Fibroblast of lung (primary cell): ENCODE results near the gene SHANK1.

Source experiments
- EZH2 ChIP-seq: IDR thresholded peaks from 2 replicates; pipeline ENCODE4 v1.5.1; 2012; ENCODE audit warnings: low read length, control low read depth, mild to moderate bottlenecking; ENCODE audit errors: missing control alignments
- TF ChIP-seq, protein P1 (sequence below), 2 donors: IDR thresholded peaks in 1 of 2; conservative IDR thresholded peaks in 1 of 2; 1 replicate in 1 of 2; 2 replicates in 1 of 2; pipeline ENCODE4 v1.5.1; 2011 to 2012; ENCODE audit warnings: low read length in 2 of 2, control low read depth in 1 of 2, inconsistent platforms in 1 of 2, low read depth in 1 of 2, mild to moderate bottlenecking in 1 of 2

DNA sequence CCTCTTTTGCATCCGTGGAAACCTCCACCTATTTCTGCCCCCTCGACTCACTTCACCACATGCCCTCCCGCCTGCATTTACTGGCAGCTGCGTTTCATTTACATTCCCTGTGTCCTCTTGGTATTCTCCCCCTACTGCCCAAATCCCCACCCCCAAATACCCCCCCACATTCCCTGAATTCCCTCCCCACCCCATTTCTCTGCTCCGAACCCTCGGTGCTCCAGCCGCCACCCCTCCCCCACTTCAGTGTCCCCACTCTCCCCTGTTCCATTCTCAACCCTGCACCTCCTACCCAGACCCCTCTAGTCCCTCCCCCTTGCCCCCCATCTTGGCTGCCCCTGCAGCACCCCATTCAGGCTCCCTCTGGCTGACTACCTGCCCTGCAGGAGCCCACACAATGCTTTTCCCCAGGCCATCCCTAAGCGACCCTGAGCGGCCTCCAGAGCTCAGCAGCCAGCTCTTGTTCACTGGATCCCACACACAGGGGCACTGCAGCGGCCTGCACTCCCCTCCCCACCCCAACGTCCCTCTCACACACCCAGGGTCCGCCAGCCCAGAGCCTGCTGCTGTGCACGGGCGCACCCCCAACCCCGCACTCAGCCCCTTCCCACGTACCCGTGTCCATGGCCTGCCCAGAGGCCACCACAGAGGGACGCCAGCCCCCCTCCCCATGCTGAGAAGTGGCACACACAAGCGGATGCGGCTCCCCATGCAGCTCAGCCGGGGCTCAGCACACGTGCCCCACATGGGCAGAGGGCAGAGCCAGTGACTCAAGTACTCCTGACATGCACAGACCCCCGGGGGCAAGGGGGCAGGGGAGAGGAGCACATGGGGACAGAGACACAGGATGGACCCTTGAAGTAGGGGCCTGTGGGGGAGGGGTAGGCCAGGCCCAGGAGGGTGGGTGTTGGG, 26.3 kb downstream of the SHANK1 start:
- TF ChIP-seq, protein P1, sequence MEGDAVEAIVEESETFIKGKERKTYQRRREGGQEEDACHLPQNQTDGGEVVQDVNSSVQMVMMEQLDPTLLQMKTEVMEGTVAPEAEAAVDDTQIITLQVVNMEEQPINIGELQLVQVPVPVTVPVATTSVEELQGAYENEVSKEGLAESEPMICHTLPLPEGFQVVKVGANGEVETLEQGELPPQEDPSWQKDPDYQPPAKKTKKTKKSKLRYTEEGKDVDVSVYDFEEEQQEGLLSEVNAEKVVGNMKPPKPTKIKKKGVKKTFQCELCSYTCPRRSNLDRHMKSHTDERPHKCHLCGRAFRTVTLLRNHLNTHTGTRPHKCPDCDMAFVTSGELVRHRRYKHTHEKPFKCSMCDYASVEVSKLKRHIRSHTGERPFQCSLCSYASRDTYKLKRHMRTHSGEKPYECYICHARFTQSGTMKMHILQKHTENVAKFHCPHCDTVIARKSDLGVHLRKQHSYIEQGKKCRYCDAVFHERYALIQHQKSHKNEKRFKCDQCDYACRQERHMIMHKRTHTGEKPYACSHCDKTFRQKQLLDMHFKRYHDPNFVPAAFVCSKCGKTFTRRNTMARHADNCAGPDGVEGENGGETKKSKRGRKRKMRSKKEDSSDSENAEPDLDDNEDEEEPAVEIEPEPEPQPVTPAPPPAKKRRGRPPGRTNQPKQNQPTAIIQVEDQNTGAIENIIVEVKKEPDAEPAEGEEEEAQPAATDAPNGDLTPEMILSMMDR (conservative IDR thresholded peaks at IDR 0.05 in 1 of 2, IDR thresholded peaks at IDR 0.05 in 1 of 2; ENCODE audit: low read depth in 1 of 2, low read length in 2 of 2) = no peak
- no peak for TF ChIP-seq EZH2
